SK-N-MC (cell line): ENCODE results near the gene APLF.

Experiments used
- EZH2 ChIP-seq: fragments of 200-600 bp; sonication (generic); IDR thresholded peaks from one replicate; pipeline ENCODE4 v1.6.1; 2017; ENCODE audit warnings: antibody characterized with exemption
- FOXP2 ChIP-seq: optimal IDR thresholded peaks from 2 replicates; pipeline ENCODE3; 2011; ENCODE audit warnings: mild to moderate bottlenecking, moderate library complexity; ENCODE audit not compliant: insufficient read depth; ENCODE audit errors: extremely low read length, control extremely low read depth
- POLR2AphosphoS5 ChIP-seq: IDR thresholded peaks from 2 replicates; pipeline ENCODE4 v1.6.1; 2012; ENCODE audit warnings: mild to moderate bottlenecking, low read depth, low read length, borderline replicate concordance

DNA sequence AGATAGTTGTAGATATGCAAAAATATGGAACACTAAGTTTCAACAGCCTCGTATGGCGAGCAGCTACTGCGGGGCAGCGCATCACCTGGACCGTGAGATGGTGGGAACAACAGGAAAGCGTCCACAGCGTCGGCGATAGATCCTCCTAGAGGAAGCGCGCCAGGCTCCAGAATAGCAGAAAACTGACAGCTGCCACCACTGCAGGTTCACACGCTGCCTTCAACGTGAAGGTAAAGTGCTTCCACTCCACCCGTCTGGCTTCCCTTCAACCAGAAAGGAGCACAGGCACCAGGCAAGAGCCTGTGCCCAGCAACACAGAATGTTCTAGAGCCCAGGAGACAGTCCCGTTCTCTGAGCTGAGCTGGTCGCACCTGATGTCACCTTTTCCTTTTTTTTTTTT lies 20.3 kb upstream of the APLF start:
- TF ChIP-seq POLR2AphosphoS5 (no peak), EZH2 (no peak), FOXP2 (no peak)
